Measurements from ENCODE around the gene FGD1.

The FGD1 gene

GRCh38 chrX:54407266-54407665, 88.8 kb downstream of the FGD1 start:
- DNase-seq (ENCODE audit: low read depth in 1 of 2, low spot score in 1 of 2): no peak

- DNase-seq (ENCODE audit: low read depth in 1 of 2, low spot score in 1 of 2): no peak
Observed at GRCh38 chrX:54397113-54397512, 98.9 kb downstream of the FGD1 start.

All from stimulated activated CD4-positive, alpha-beta T cell treated with anti-CD3 and anti-CD28 coated beads, Interleukin-15, amount 100 ng/mL, for 1 hour (primary cell).